ENCODE data around the gene GNAL.

GNAL gene

DNA sequence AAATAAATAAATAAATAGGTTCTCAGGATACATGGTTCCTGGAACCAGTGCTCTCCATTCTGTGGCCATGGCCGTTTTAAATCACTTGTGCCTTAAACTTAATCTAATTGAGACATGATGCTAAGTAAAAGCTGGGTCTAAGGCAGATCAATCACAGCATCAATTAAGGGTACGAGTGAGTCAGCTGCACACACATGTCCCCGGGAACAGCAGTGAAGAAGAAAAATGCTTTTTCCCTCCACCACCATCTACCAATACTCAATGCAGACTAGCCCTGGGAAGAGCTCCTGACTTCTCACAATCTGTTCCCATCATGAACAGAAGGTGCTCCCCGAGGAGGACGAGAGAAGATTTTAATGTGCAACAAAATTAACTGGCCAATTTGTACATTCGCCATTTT lies 155.4 kb downstream of the GNAL start (continued):
- TF ChIP-seq, protein P1, sequence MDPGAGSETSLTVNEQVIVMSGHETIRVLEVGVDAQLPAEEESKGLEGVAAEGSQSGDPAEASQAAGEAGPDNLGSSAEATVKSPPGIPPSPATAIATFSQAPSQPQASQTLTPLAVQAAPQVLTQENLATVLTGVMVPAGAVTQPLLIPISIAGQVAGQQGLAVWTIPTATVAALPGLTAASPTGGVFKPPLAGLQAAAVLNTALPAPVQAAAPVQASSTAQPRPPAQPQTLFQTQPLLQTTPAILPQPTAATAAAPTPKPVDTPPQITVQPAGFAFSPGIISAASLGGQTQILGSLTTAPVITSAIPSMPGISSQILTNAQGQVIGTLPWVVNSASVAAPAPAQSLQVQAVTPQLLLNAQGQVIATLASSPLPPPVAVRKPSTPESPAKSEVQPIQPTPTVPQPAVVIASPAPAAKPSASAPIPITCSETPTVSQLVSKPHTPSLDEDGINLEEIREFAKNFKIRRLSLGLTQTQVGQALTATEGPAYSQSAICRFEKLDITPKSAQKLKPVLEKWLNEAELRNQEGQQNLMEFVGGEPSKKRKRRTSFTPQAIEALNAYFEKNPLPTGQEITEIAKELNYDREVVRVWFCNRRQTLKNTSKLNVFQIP (CRISPR knock-in tag; IDR thresholded peaks at IDR 0.05; ENCODE audit: borderline replicate concordance, low read depth), result no peak
- no peak for TF ChIP-seq GLIS3 (CRISPR knock-in tag; IDR thresholded peaks at IDR 0.05)
- TF ChIP-seq TOX (CRISPR knock-in tag; IDR thresholded peaks at IDR 0.05; ENCODE audit: borderline replicate concordance), result no peak
- TF ChIP-seq, protein P2, sequence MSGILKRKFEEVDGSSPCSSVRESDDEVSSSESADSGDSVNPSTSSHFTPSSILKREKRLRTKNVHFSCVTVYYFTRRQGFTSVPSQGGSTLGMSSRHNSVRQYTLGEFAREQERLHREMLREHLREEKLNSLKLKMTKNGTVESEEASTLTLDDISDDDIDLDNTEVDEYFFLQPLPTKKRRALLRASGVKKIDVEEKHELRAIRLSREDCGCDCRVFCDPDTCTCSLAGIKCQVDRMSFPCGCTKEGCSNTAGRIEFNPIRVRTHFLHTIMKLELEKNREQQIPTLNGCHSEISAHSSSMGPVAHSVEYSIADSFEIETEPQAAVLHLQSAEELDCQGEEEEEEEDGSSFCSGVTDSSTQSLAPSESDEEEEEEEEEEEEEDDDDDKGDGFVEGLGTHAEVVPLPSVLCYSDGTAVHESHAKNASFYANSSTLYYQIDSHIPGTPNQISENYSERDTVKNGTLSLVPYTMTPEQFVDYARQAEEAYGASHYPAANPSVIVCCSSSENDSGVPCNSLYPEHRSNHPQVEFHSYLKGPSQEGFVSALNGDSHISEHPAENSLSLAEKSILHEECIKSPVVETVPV (CRISPR knock-in tag; IDR thresholded peaks at IDR 0.05), result no peak
- TF ChIP-seq RARB (CRISPR knock-in tag; IDR thresholded peaks at IDR 0.05), result no peak
- no peak for TF ChIP-seq ZC3H10 (CRISPR knock-in tag; IDR thresholded peaks at IDR 0.05)

DNA sequence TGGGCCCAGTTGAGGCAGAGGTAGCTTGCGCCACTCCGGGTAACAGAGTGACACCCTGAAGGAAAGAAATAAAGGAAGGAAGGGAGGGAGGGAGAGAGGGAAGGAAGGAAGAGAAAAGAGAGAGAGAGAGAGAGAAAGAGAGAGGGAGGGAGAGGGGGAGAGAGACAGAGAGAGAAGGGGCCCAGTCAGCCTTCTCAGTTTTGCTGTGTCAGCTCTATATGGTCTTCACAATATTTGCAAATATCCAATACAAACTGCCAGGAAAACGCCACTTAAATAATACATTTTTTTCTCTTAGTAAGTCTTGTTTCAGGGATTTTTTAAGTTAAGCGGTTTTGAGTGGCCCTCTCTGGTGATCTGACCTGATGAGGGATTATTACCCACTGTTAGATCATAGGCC lies 156.6 kb downstream of the GNAL start:
- ATAC-seq, result no peak
- TF ChIP-seq ZFP30 (CRISPR knock-in tag; IDR thresholded peaks at IDR 0.05), result no peak
- TF ChIP-seq OSR1 (CRISPR knock-in tag; IDR thresholded peaks at IDR 0.05), result no peak
- TF ChIP-seq, protein P3, sequence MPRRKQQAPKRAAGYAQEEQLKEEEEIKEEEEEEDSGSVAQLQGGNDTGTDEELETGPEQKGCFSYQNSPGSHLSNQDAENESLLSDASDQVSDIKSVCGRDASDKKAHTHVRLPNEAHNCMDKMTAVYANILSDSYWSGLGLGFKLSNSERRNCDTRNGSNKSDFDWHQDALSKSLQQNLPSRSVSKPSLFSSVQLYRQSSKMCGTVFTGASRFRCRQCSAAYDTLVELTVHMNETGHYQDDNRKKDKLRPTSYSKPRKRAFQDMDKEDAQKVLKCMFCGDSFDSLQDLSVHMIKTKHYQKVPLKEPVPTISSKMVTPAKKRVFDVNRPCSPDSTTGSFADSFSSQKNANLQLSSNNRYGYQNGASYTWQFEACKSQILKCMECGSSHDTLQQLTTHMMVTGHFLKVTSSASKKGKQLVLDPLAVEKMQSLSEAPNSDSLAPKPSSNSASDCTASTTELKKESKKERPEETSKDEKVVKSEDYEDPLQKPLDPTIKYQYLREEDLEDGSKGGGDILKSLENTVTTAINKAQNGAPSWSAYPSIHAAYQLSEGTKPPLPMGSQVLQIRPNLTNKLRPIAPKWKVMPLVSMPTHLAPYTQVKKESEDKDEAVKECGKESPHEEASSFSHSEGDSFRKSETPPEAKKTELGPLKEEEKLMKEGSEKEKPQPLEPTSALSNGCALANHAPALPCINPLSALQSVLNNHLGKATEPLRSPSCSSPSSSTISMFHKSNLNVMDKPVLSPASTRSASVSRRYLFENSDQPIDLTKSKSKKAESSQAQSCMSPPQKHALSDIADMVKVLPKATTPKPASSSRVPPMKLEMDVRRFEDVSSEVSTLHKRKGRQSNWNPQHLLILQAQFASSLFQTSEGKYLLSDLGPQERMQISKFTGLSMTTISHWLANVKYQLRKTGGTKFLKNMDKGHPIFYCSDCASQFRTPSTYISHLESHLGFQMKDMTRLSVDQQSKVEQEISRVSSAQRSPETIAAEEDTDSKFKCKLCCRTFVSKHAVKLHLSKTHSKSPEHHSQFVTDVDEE (CRISPR knock-in tag; IDR thresholded peaks at IDR 0.05), result no peak
- TF ChIP-seq CSDC2 (CRISPR knock-in tag; IDR thresholded peaks at IDR 0.05), result no peak
- TF ChIP-seq GLIS3 (CRISPR knock-in tag; IDR thresholded peaks at IDR 0.05), result no peak
- TF ChIP-seq, protein P1 (CRISPR knock-in tag; IDR thresholded peaks at IDR 0.05; ENCODE audit: borderline replicate concordance, low read depth), result no peak
- no peak for TF ChIP-seq ZNF70 (CRISPR knock-in tag; IDR thresholded peaks at IDR 0.05)
- TF ChIP-seq SNAI2 (CRISPR knock-in tag; IDR thresholded peaks at IDR 0.05), result no peak
- TF ChIP-seq ESRRG (CRISPR knock-in tag; IDR thresholded peaks at IDR 0.05), result no peak
- TF ChIP-seq ZC3H10 (CRISPR knock-in tag; IDR thresholded peaks at IDR 0.05), result no peak
- TF ChIP-seq BACH2 (CRISPR knock-in tag; IDR thresholded peaks at IDR 0.05; ENCODE audit: borderline replicate concordance), result no peak
- no peak for TF ChIP-seq RARB (CRISPR knock-in tag; IDR thresholded peaks at IDR 0.05)
- no peak for TF ChIP-seq ISL1 (CRISPR knock-in tag; IDR thresholded peaks at IDR 0.05)
- TF ChIP-seq PPARA (CRISPR knock-in tag; IDR thresholded peaks at IDR 0.05; ENCODE audit: borderline replicate concordance), result no peak
- TF ChIP-seq TCF4 (CRISPR knock-in tag; IDR thresholded peaks at IDR 0.05; ENCODE audit: borderline replicate concordance), result no peak

DNA sequence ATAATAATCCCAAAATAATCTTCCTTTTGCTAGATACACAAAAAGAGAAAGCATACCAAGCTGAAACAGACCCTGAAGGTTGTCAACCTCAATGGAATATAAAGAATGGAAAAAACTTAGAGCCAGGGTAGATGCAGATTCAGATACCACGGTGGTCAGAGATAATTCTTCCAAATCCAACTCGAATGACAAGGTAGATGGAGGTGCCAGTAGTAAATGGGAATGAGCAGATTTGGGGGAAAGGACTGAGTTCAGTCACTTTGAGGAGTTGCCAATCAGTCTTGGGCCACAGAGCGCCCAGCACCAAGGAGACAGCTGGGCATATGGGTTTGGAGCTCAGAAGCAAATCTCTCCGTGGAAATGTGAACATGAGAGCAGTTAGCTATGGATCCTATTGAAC lies 158.7 kb downstream of the GNAL start:
- no peak for ATAC-seq
- TF ChIP-seq GLIS3 (CRISPR knock-in tag; IDR thresholded peaks at IDR 0.05) (no peak), RARB (CRISPR knock-in tag; IDR thresholded peaks at IDR 0.05) (no peak), ISL1 (CRISPR knock-in tag; IDR thresholded peaks at IDR 0.05) (no peak), TOX (CRISPR knock-in tag; IDR thresholded peaks at IDR 0.05; ENCODE audit: borderline replicate concordance) (no peak), TCF4 (CRISPR knock-in tag; IDR thresholded peaks at IDR 0.05; ENCODE audit: borderline replicate concordance) (no peak), ZNF565 (CRISPR knock-in tag; conservative IDR thresholded peaks at IDR 0.05; ENCODE audit: low read depth) (no peak), ESRRG (CRISPR knock-in tag; IDR thresholded peaks at IDR 0.05) (no peak), ZFP3 (CRISPR knock-in tag; IDR thresholded peaks at IDR 0.05) (no peak), OSR1 (CRISPR knock-in tag; IDR thresholded peaks at IDR 0.05) (no peak), ZC3H10 (CRISPR knock-in tag; IDR thresholded peaks at IDR 0.05) (no peak), SNAI2 (CRISPR knock-in tag; IDR thresholded peaks at IDR 0.05) (no peak), ZFP30 (CRISPR knock-in tag; IDR thresholded peaks at IDR 0.05) (no peak), BACH2 (CRISPR knock-in tag; IDR thresholded peaks at IDR 0.05; ENCODE audit: borderline replicate concordance) (no peak), CSDC2 (CRISPR knock-in tag; IDR thresholded peaks at IDR 0.05) (no peak)
- TF ChIP-seq, protein P4, sequence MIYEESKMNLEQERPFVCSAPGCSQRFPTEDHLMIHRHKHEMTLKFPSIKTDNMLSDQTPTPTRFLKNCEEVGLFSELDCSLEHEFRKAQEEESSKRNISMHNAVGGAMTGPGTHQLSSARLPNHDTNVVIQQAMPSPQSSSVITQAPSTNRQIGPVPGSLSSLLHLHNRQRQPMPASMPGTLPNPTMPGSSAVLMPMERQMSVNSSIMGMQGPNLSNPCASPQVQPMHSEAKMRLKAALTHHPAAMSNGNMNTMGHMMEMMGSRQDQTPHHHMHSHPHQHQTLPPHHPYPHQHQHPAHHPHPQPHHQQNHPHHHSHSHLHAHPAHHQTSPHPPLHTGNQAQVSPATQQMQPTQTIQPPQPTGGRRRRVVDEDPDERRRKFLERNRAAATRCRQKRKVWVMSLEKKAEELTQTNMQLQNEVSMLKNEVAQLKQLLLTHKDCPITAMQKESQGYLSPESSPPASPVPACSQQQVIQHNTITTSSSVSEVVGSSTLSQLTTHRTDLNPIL (CRISPR knock-in tag; IDR thresholded peaks at IDR 0.05; ENCODE audit: low read depth), result no peak
- TF ChIP-seq, protein P2 (CRISPR knock-in tag; IDR thresholded peaks at IDR 0.05), result no peak
- TF ChIP-seq, protein P5, sequence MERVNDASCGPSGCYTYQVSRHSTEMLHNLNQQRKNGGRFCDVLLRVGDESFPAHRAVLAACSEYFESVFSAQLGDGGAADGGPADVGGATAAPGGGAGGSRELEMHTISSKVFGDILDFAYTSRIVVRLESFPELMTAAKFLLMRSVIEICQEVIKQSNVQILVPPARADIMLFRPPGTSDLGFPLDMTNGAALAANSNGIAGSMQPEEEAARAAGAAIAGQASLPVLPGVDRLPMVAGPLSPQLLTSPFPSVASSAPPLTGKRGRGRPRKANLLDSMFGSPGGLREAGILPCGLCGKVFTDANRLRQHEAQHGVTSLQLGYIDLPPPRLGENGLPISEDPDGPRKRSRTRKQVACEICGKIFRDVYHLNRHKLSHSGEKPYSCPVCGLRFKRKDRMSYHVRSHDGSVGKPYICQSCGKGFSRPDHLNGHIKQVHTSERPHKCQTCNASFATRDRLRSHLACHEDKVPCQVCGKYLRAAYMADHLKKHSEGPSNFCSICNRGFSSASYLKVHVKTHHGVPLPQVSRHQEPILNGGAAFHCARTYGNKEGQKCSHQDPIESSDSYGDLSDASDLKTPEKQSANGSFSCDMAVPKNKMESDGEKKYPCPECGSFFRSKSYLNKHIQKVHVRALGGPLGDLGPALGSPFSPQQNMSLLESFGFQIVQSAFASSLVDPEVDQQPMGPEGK (CRISPR knock-in tag; IDR thresholded peaks at IDR 0.05; ENCODE audit: borderline replicate concordance), result no peak
